ENCODE results near the gene WSB2.
"Not testable (repeated sequence)": the region's sequence is repeated elsewhere in the genome, so short reads cannot be mapped to it uniquely, and the experiment has no call there.

Gene WSB2

GRCh38 chr12:118029166-118029565 is 31.8 kb downstream of the WSB2 start:
- no peak for DNase-seq (ENCODE audit: low read depth)
- no peak for TF ChIP-seq CTCF (IDR thresholded peaks at IDR 0.05; ENCODE audit: low read depth, low read length, missing control alignments)
- in situ Hi-C loops (cut with HindIII; ENCODE audit: low sequenced_read_pairs) = no loop called here
- no peak overlapping the region for H3K4me3 ChIP-seq (ENCODE audit: low read depth, low read length)

- DNase-seq (ENCODE audit: low read depth) = no peak
- in situ Hi-C loops (cut with HindIII; ENCODE audit: low sequenced_read_pairs) = no loop called here
- no peak for TF ChIP-seq CTCF (IDR thresholded peaks at IDR 0.05; ENCODE audit: low read depth, low read length, missing control alignments)
- no peak overlapping the region for H3K4me3 ChIP-seq (ENCODE audit: low read depth, low read length)
These were observed 35.8 kb downstream of the WSB2 start for GRCh38 chr12:118025168-118025567.

- no peak for TF ChIP-seq CTCF (IDR thresholded peaks at IDR 0.05; ENCODE audit: low read depth, low read length, missing control alignments)
- no peak for DNase-seq (ENCODE audit: low read depth)
- in situ Hi-C loops (cut with HindIII; ENCODE audit: low sequenced_read_pairs) = no loop called here
- H3K4me3 ChIP-seq (ENCODE audit: low read depth, low read length) = no peak overlapping the region
These were observed 37.6 kb downstream of the WSB2 start for GRCh38 chr12:118023301-118023860.

GRCh38 chr12:118022728-118023109 is 38.3 kb downstream of the WSB2 start:
- in situ Hi-C loops (cut with HindIII; ENCODE audit: low sequenced_read_pairs) = no loop called here
- H3K4me3 ChIP-seq (ENCODE audit: low read depth, low read length) = no peak overlapping the region
- no peak for TF ChIP-seq CTCF (IDR thresholded peaks at IDR 0.05; ENCODE audit: low read depth, low read length, missing control alignments)
- DNase-seq (ENCODE audit: low read depth) = no peak

- in situ Hi-C loops (cut with HindIII; ENCODE audit: low sequenced_read_pairs); DNase-seq (ENCODE audit: low read depth); H3K4me3 ChIP-seq (ENCODE audit: low read depth, low read length): not testable (repeated sequence)
These were observed 38.8 kb downstream of the WSB2 start for GRCh38 chr12:118022097-118022727.

- TF ChIP-seq CTCF (IDR thresholded peaks at IDR 0.05; ENCODE audit: low read depth, low read length, missing control alignments) = no peak
These were observed 40.9 kb downstream of the WSB2 start for GRCh38 chr12:118020036-118020435.

GRCh38 chr12:118017926-118018325 is 43.1 kb downstream of the WSB2 start:
- no peak for DNase-seq (ENCODE audit: low read depth)
- H3K4me3 ChIP-seq (ENCODE audit: low read depth, low read length) = no peak overlapping the region
- in situ Hi-C loops (cut with HindIII; ENCODE audit: low sequenced_read_pairs) = no loop called here
- no peak for TF ChIP-seq CTCF (IDR thresholded peaks at IDR 0.05; ENCODE audit: low read depth, low read length, missing control alignments)

More at GRCh38 chr12:118020036-118020435, 40.9 kb downstream of the WSB2 start:
- no peak overlapping the region for H3K4me3 ChIP-seq (ENCODE audit: low read depth, low read length)
- in situ Hi-C loops (cut with HindIII; ENCODE audit: low sequenced_read_pairs) = no loop called here
- no peak for DNase-seq (ENCODE audit: low read depth)
